ENCODE data around the gene TTF2.

Gene TTF2

GRCh38 chr1:117104986-117105385 is 44.9 kb downstream of the TTF2 start:
- TF ChIP-seq, protein P1, sequence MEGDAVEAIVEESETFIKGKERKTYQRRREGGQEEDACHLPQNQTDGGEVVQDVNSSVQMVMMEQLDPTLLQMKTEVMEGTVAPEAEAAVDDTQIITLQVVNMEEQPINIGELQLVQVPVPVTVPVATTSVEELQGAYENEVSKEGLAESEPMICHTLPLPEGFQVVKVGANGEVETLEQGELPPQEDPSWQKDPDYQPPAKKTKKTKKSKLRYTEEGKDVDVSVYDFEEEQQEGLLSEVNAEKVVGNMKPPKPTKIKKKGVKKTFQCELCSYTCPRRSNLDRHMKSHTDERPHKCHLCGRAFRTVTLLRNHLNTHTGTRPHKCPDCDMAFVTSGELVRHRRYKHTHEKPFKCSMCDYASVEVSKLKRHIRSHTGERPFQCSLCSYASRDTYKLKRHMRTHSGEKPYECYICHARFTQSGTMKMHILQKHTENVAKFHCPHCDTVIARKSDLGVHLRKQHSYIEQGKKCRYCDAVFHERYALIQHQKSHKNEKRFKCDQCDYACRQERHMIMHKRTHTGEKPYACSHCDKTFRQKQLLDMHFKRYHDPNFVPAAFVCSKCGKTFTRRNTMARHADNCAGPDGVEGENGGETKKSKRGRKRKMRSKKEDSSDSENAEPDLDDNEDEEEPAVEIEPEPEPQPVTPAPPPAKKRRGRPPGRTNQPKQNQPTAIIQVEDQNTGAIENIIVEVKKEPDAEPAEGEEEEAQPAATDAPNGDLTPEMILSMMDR (IDR thresholded peaks at IDR 0.05; ENCODE audit: extremely low read depth, insufficient read depth, missing control alignments): no peak
- in situ Hi-C loops (cut with MboI; ENCODE audit: low pct_unique_long_range_greater_than_20kb, low sequenced_read_pairs, unreplicated experiment): no loop called here
- no peak for DNase-seq (ENCODE audit: low spot score)

- in situ Hi-C loops (cut with MboI; ENCODE audit: low pct_unique_long_range_greater_than_20kb, low sequenced_read_pairs, unreplicated experiment): no loop called here
- TF ChIP-seq, protein P1 (IDR thresholded peaks at IDR 0.05; ENCODE audit: extremely low read depth, insufficient read depth, missing control alignments): no peak
- no peak for DNase-seq (ENCODE audit: low spot score)
Observed at GRCh38 chr1:117105722-117106121, 45.6 kb downstream of the TTF2 start.

GRCh38 chr1:117106478-117106877 is 46.4 kb downstream of the TTF2 start:
- TF ChIP-seq, protein P1 (IDR thresholded peaks at IDR 0.05; ENCODE audit: extremely low read depth, insufficient read depth, missing control alignments): no peak
- DNase-seq (ENCODE audit: low spot score): no peak
- in situ Hi-C loops (cut with MboI; ENCODE audit: low pct_unique_long_range_greater_than_20kb, low sequenced_read_pairs, unreplicated experiment): no loop called here

DNA sequence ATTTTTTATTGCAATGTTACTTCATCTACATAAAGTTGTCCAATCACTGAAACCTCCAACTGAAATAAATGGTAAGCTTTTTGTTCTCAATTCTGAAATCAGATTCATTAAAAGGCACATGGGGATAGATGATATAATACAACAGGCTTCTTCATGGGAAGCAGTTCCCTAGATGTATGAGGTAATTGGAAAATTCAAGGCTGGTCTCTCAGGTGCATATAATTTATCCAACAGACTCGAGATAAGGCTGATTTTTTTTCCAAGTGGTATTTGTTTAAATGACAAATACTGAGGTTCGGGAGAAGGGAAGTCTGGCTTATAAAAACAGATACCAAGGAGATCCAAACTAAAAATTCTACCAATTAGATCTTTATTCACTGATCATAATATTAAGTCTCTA is 47.2 kb downstream of the TTF2 start:
- in situ Hi-C loops (cut with MboI; ENCODE audit: low pct_unique_long_range_greater_than_20kb, low sequenced_read_pairs, unreplicated experiment): no loop called here
- TF ChIP-seq, protein P1 (IDR thresholded peaks at IDR 0.05; ENCODE audit: extremely low read depth, insufficient read depth, missing control alignments): no peak
- DNase-seq (ENCODE audit: low spot score): no peak

GRCh38 chr1:117110774-117111173 is 50.6 kb downstream of the TTF2 start:
- TF ChIP-seq, protein P1 (IDR thresholded peaks at IDR 0.05; ENCODE audit: extremely low read depth, insufficient read depth, missing control alignments): no peak
- in situ Hi-C loops (cut with MboI; ENCODE audit: low pct_unique_long_range_greater_than_20kb, low sequenced_read_pairs, unreplicated experiment): no loop called here
- no peak for DNase-seq (ENCODE audit: low spot score)

DNA sequence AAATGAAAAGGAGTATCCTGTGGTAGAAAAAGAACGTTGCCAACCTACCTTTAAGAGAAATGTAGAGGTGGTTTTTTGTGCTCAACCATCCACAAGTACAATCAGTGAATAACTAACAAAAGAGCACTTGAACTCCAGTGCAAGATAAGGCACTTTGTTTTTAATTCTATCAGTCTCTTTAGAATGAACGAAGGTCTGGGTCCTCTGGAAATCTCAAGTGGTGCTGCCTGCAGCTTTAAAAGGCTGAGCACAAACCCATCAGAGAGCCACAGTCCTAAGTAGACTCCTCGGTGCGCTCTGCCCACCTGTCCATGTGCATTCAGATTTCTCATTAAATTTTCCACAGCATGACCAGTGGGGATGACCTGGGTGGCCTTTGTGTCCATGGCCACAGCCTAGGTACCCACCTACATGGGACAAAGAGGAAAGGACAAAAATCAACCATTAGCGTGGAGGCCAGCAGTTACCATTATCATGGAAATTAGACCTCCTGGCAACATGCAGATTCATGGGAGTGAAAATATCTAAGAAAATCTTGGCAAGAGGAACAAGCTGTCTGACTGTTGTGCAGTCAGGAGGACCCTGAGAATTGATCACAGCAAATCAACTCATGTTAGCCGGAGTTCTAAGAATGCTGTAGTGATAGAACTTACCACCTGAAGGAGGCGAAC is 52.1 kb downstream of the TTF2 start:
- TF ChIP-seq, protein P1 (IDR thresholded peaks at IDR 0.05; ENCODE audit: extremely low read depth, insufficient read depth, missing control alignments): no peak
- in situ Hi-C loops (cut with MboI; ENCODE audit: low pct_unique_long_range_greater_than_20kb, low sequenced_read_pairs, unreplicated experiment): no loop called here
- DNase-seq (ENCODE audit: low spot score): no peak
